OCI-LY1 (cell line): ENCODE measurements around the gene PRAF2.

Experiments used
- EZH2 ChIP-seq: fragments of 200-600 bp; sonication (generic), shearing (Covaris generic); IDR thresholded peaks from 2 replicates; pipeline ENCODE4 v1.8.0; 2017; ENCODE audit warnings: borderline replicate concordance, mixed run types, mild to moderate bottlenecking, antibody characterized with exemption, low read length, moderate library complexity, mixed read lengths
- TF ChIP-seq, protein P1 (sequence below): fragments of 200-600 bp; sonication (generic), shearing (Covaris generic); IDR thresholded peaks from 2 replicates; pipeline ENCODE4 v1.5.1; 2017; ENCODE audit warnings: mild to moderate bottlenecking, antibody characterized with exemption, low read length, moderate library complexity, mixed read lengths

DNA sequence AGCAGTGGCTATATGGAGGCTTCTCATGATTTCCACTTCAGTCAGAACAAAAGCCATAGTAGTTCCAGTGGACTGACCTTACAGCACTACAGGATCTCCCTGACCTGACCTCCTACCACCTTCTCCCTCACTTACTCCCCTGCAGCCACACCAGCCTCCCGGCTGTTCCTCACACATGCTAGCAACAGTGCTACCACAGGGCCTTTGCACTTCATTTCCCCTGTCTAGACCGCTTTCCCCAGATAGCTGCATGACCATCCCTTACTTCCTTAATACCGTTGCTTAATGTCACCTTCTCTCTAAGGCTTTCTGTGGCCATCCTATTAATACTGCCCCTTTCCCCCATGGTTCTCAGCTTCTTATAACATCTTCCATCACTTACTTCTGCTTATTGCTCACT lies 36.6 kb upstream of the PRAF2 start:
- TF ChIP-seq EZH2, result no peak
- TF ChIP-seq, protein P1, sequence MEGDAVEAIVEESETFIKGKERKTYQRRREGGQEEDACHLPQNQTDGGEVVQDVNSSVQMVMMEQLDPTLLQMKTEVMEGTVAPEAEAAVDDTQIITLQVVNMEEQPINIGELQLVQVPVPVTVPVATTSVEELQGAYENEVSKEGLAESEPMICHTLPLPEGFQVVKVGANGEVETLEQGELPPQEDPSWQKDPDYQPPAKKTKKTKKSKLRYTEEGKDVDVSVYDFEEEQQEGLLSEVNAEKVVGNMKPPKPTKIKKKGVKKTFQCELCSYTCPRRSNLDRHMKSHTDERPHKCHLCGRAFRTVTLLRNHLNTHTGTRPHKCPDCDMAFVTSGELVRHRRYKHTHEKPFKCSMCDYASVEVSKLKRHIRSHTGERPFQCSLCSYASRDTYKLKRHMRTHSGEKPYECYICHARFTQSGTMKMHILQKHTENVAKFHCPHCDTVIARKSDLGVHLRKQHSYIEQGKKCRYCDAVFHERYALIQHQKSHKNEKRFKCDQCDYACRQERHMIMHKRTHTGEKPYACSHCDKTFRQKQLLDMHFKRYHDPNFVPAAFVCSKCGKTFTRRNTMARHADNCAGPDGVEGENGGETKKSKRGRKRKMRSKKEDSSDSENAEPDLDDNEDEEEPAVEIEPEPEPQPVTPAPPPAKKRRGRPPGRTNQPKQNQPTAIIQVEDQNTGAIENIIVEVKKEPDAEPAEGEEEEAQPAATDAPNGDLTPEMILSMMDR, result no peak
